ENCODE data around the gene SH3RF3.

The SH3RF3 gene

DNA sequence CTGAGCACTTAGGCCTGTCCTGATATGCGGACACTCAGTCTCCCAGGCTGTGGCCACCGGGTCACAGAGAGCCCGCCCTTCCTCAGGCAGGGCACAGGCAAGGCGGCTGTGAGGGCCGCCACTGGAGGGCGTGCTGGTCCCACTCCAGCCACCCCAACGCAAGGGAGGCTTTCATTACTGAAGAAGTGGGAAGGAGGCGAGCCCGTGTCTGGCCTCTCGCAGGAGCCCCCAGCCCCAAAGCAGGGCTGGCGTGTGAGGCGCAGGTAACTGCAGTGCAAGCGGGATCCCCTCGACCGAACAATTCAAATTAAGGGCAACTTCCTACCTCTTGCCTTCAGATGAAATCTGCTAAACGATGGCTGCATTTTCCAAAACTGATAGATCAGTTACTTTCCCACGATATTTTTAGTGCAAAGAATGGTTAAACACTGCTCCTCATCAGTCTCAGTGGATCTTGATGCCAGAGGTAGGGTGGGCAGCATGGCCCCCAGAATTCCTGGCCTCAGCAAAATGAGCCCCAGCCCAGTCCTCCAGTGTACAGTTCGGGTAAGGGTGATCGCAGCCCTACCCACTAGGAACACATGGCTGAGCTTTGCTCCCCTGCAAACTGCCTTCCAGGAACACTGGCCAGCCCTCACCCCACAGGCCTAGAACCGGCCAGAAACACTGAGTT lies 387.6 kb downstream of the SH3RF3 start:
- TF ChIP-seq, protein P1, sequence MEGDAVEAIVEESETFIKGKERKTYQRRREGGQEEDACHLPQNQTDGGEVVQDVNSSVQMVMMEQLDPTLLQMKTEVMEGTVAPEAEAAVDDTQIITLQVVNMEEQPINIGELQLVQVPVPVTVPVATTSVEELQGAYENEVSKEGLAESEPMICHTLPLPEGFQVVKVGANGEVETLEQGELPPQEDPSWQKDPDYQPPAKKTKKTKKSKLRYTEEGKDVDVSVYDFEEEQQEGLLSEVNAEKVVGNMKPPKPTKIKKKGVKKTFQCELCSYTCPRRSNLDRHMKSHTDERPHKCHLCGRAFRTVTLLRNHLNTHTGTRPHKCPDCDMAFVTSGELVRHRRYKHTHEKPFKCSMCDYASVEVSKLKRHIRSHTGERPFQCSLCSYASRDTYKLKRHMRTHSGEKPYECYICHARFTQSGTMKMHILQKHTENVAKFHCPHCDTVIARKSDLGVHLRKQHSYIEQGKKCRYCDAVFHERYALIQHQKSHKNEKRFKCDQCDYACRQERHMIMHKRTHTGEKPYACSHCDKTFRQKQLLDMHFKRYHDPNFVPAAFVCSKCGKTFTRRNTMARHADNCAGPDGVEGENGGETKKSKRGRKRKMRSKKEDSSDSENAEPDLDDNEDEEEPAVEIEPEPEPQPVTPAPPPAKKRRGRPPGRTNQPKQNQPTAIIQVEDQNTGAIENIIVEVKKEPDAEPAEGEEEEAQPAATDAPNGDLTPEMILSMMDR (IDR thresholded peaks at IDR 0.05), result peak; percentile 19
- no peak overlapping the region for H3K9ac ChIP-seq
- no peaks in the 10 kb centered on the region for H3K79me2 ChIP-seq
- H3K4me1 ChIP-seq, result no peaks in the 10 kb centered on the region
- no peak overlapping the region for H3K4me2 ChIP-seq (ENCODE audit: low read length)
- no peak overlapping the region for H2AFZ ChIP-seq
- H3K27ac ChIP-seq, result no peak overlapping the region
- no peaks in the 10 kb centered on the region for H3K36me3 ChIP-seq (ENCODE audit: control insufficient read depth, insufficient read depth, low read length)
- H3K4me3 ChIP-seq (ENCODE audit: low read depth, low read length), result no peak overlapping the region
- H3K9me3 ChIP-seq (ENCODE audit: control insufficient read depth, low read length), result no peaks in the 10 kb centered on the region
- H3K27me3 ChIP-seq (ENCODE audit: control insufficient read depth, insufficient read depth, low read length), result no peaks in the 10 kb centered on the region

DNA sequence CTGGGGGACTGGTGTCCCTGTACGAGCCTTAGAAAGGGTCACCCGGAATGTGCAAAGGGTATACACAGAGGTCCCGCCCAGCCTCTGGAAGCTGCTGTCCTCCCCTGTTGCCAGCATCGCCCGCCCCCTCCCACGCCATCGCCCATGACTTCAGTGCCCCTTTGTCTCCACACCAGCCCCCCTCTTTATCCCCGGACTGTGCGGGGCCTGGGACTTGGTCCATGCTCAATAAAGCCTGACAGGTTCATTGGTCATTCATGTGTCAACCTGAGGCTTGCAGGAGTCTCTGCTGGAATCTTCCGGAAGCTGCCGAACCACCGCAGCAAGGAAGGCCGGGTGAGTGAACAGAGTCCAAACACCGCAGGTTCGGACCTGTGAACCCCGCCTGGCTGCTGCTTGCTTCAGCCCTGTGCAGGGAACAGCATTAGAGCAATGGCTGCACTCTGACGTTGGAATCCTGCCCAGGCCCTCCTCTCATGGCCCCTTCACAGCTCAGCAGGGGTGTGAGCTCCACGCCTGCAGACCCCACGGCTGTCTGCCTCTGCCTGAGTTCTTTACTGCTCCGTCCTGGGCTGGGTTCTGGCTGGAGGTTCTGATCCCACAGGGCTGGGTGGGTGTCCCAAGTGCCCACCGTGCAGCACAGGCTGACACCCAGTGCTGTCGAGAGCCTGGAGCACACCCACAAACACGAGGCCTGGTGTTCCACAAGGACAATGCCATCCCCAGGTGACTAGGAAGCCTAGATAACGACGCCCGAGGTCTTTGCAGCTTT lies 388.3 kb downstream of the SH3RF3 start:
- H3K36me3 ChIP-seq (ENCODE audit: control insufficient read depth, insufficient read depth, low read length), result no peaks in the 10 kb centered on the region
- H2AFZ ChIP-seq, result no peak overlapping the region
- H3K9ac ChIP-seq, result no peak overlapping the region
- H3K27ac ChIP-seq, result no peak overlapping the region
- H3K9me3 ChIP-seq (ENCODE audit: control insufficient read depth, low read length), result no peaks in the 10 kb centered on the region
- TF ChIP-seq, protein P1 (IDR thresholded peaks at IDR 0.05), result no peak
- no peaks in the 10 kb centered on the region for H3K27me3 ChIP-seq (ENCODE audit: control insufficient read depth, insufficient read depth, low read length)
- no peaks in the 10 kb centered on the region for H3K79me2 ChIP-seq
- H3K4me1 ChIP-seq, result no peaks in the 10 kb centered on the region
- no peak overlapping the region for H3K4me3 ChIP-seq (ENCODE audit: low read depth, low read length)
- H3K4me2 ChIP-seq (ENCODE audit: low read length), result no peak overlapping the region

DNA sequence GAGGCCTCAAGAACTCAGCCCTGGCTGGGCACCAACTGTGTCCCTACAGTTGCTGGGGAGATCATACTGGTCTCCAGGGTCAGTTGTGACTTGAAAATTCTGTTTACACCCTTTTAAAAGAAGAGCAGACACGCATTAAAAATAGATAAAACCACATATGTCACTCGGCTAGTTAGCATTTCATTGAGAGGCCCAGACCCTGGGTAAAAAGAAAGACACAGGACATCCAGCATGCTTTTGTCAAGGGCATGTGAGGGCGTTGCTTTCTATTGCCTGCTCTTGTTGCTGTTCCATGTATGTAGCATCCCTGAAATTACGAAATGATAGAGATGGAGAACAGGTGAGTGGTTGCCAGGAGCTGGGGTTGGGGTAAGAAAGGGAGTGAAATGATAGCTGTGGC lies 390.5 kb downstream of the SH3RF3 start:
- Histone ChIP-seq H3K4me3 (ENCODE audit: low read depth, low read length) (no peak overlapping the region), H3K4me2 (ENCODE audit: low read length) (no peak overlapping the region), H3K27me3 (ENCODE audit: control insufficient read depth, insufficient read depth, low read length) (no peaks in the 10 kb centered on the region), H2AFZ (no peak overlapping the region), H3K36me3 (ENCODE audit: control insufficient read depth, insufficient read depth, low read length) (no peaks in the 10 kb centered on the region), H3K79me2 (no peaks in the 10 kb centered on the region), H3K9me3 (ENCODE audit: control insufficient read depth, low read length) (no peaks in the 10 kb centered on the region), H3K4me1 (no peaks in the 10 kb centered on the region), H3K9ac (no peak overlapping the region), H3K27ac (no peak overlapping the region)
- TF ChIP-seq, protein P1 (IDR thresholded peaks at IDR 0.05), result no peak

DNA sequence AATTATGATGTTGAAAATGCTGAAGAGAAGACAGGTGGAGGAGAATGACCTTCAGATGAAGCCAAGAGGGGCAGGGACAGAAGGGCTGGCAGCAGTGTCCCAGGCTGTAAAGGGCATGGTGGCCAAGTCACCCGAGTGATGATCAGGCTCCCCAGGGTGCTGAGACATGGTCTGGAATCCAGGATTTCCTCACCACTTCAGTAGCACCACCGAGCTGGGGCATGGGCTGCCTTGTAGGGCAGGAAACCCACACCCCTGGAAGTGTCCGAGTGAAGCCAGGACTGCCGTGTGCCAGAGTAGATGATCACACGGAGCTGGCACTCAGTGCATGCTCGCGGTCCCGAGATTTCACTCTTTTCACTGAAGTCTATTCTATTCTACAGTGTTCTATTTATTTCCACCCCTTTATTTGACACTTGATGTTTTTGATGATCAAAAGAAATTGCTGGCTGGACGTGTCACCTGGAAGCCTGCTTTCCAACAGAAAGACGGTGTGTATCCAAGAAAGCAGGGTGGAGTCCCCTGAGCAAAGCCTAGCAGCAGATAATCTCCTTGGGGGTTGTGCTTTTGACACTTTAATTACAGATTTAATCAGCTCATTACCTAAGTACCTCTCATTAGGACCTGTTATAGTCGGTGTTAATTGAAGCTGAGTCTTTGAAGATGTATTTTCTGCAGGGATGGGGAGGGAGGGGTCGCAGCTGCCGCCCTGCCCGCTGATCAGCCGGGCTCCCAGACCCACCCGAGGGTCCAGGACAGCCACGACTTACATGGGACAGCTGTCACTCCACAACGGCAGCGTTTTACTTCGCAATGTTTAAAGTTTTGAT lies 392.4 kb downstream of the SH3RF3 start:
- Histone ChIP-seq H3K27me3 (ENCODE audit: control insufficient read depth, insufficient read depth, low read length) (no peaks in the 10 kb centered on the region), H3K4me1 (no peaks in the 10 kb centered on the region), H3K4me2 (ENCODE audit: low read length) (no peak overlapping the region), H3K9ac (no peak overlapping the region), H3K9me3 (ENCODE audit: control insufficient read depth, low read length) (no peaks in the 10 kb centered on the region), H2AFZ (no peak overlapping the region), H3K36me3 (ENCODE audit: control insufficient read depth, insufficient read depth, low read length) (no peaks in the 10 kb centered on the region), H3K27ac (no peak overlapping the region), H3K4me3 (ENCODE audit: low read depth, low read length) (no peak overlapping the region), H3K79me2 (no peaks in the 10 kb centered on the region)
- TF ChIP-seq, protein P1 (IDR thresholded peaks at IDR 0.05), result no peak
